ENCODE measurements around the gene BCO2. TPM values are rescaled to one million over a fixed set of nuclear protein-coding genes. Genes with fewer than 3 reads are reported as not detected.

Gene BCO2
- total RNA-seq, 1 donor from 2014 or later, result 1.5 TPM

GRCh38 chr11:112162761-112163546, 12.4 kb upstream of the BCO2 start:
- H3K27ac Mint-ChIP-seq (ENCODE audit: unreplicated experiment), result peak overlapping the region; percentile 68
- DNase-seq (ENCODE audit: extremely low spot score, unreplicated experiment), result no peak

GRCh38 chr11:112163875-112164685, 11.2 kb upstream of the BCO2 start, which contains the start of gene IL18:
Gene IL18, minus strand, starts transcription at chr11:112164094. Its CDS starts 9,041 bp downstream, at chr11:112155053.
- no peaks in the 10 kb centered on the region for H3K27me3 Mint-ChIP-seq (ENCODE audit: unreplicated experiment)
- H3K4me1 Mint-ChIP-seq (ENCODE audit: unreplicated experiment), result peaks cover 38% of the 10 kb centered on the region
- no peaks in the 10 kb centered on the region for H3K36me3 Mint-ChIP-seq (ENCODE audit: unreplicated experiment)
- TF ChIP-seq CTCF (IDR thresholded peaks at IDR 0.05), result no peak
- peak within 1 kb of the TSS; percentile 68 for H3K27ac Mint-ChIP-seq (ENCODE audit: unreplicated experiment)
- no peak for DNase-seq (ENCODE audit: extremely low spot score, unreplicated experiment)
- H3K4me3 Mint-ChIP-seq (ENCODE audit: unreplicated experiment), result peak within 1 kb of the TSS; percentile 53
- H3K9me3 Mint-ChIP-seq (ENCODE audit: unreplicated experiment), result no peaks in the 10 kb centered on the region

More at GRCh38 chr11:112162761-112163546, 12.4 kb upstream of the BCO2 start:
- Mint-ChIP-seq H3K27me3 (ENCODE audit: unreplicated experiment) (no peaks in the 10 kb centered on the region), H3K9me3 (ENCODE audit: unreplicated experiment) (no peaks in the 10 kb centered on the region), H3K36me3 (ENCODE audit: unreplicated experiment) (no peaks in the 10 kb centered on the region), H3K4me1 (ENCODE audit: unreplicated experiment) (peaks cover 38% of the 10 kb centered on the region), H3K4me3 (ENCODE audit: unreplicated experiment) (peak overlapping the region; percentile 53)
- TF ChIP-seq CTCF (IDR thresholded peaks at IDR 0.05), result no peak

DNA sequence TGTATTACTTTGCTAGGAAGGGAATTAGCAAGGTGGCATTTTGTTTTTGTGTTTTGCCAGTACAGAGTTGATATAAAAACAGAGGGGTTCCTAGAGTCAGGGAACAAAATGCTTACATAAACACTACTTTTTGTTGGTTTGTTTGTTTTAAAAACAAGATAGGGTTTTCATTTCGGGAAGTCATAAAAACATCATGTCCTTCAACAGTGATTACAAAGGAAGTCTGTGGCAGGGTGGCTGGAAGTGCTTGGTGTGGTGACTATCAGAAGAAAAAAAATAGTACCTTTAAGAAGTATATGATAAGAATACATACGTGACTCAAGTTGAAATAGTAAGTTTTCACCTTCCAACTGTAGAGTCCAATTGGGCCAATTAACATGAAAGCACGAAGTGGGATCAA, 10.3 kb upstream of the BCO2 start:
- TF ChIP-seq CTCF (IDR thresholded peaks at IDR 0.05), result no peak
- Mint-ChIP-seq H3K4me1 (ENCODE audit: unreplicated experiment) (peaks cover 38% of the 10 kb centered on the region), H3K9me3 (ENCODE audit: unreplicated experiment) (no peaks in the 10 kb centered on the region), H3K27ac (ENCODE audit: unreplicated experiment) (peak overlapping the region; percentile 3), H3K36me3 (ENCODE audit: unreplicated experiment) (no peaks in the 10 kb centered on the region), H3K4me3 (ENCODE audit: unreplicated experiment) (no peak overlapping the region), H3K27me3 (ENCODE audit: unreplicated experiment) (no peaks in the 10 kb centered on the region)
- no peak for DNase-seq (ENCODE audit: extremely low spot score, unreplicated experiment)

DNA sequence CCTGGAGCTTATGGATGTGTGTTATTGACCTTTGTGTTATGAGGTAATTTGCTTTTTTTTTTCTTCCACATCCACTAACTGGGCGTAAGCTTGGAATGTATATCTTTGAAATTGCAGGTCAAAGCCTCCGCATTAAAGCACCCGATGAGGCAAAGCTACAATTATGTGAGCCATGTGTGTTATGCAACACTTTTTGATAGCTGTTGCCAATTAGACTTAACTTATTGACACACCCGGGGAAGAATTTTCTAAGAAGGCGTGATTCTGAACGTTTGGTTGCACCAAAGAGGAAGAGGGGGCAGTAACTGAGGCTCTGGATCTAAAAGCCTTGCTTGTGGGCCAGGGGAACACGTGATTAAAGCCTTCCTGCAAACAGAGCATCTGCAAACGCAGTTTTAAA, 8.8 kb upstream of the BCO2 start:
- H3K27me3 Mint-ChIP-seq (ENCODE audit: unreplicated experiment), result no peaks in the 10 kb centered on the region
- peaks cover 33% of the 10 kb centered on the region for H3K4me1 Mint-ChIP-seq (ENCODE audit: unreplicated experiment)
- no peaks in the 10 kb centered on the region for H3K9me3 Mint-ChIP-seq (ENCODE audit: unreplicated experiment)
- H3K27ac Mint-ChIP-seq (ENCODE audit: unreplicated experiment), result no peak overlapping the region
- no peak for DNase-seq (ENCODE audit: extremely low spot score, unreplicated experiment)
- no peaks in the 10 kb centered on the region for H3K36me3 Mint-ChIP-seq (ENCODE audit: unreplicated experiment)
- TF ChIP-seq CTCF (IDR thresholded peaks at IDR 0.05), result no peak
- H3K4me3 Mint-ChIP-seq (ENCODE audit: unreplicated experiment), result no peak overlapping the region

DNA sequence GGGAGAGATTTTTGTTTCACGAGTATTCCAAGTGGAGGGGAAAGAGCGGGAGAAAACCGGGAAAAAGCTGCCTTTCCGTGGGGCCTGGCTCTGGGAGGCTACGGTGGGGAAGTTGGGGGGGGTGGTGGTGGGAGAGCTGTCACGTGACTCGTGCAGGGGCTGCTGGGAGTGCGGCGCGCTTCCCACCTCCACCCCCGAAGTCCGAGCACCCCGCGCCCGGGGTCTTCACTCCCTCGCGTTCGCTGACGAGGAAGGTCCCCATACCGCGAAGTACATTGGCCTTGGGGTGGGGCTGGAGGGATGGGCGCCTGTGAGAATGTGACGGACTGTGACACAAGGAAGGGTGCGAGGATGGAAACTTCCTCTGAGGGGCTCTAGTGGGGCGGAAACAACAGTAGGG, 8.2 kb upstream of the BCO2 start, which contains the start of gene TEX12:
TSS of gene TEX12 (plus strand) at position 228 of the 400 bp plus-strand sequence. CDS start 1,897 bp downstream, outside the sequence.
- no peaks in the 10 kb centered on the region for H3K36me3 Mint-ChIP-seq (ENCODE audit: unreplicated experiment)

More for the DNA sequence above, 8.2 kb upstream of the BCO2 start, which contains the start of gene TEX12:
- TF ChIP-seq CTCF (IDR thresholded peaks at IDR 0.05), result no peak
- Mint-ChIP-seq H3K27me3 (ENCODE audit: unreplicated experiment) (no peaks in the 10 kb centered on the region), H3K4me3 (ENCODE audit: unreplicated experiment) (no peak within 1 kb of the TSS), H3K4me1 (ENCODE audit: unreplicated experiment) (peaks cover 31% of the 10 kb centered on the region), H3K27ac (ENCODE audit: unreplicated experiment) (no peak within 1 kb of the TSS), H3K9me3 (ENCODE audit: unreplicated experiment) (no peaks in the 10 kb centered on the region)
- no peak for DNase-seq (ENCODE audit: extremely low spot score, unreplicated experiment)

Measured in osteocyte (in vitro differentiated cells).